HG02610 (cell line): ENCODE measurements around the gene VCX2.
"Not testable (repeated sequence)": the region's sequence is repeated elsewhere in the genome, so short reads cannot be mapped to it uniquely, and the experiment has no call there.

Experiments used
- ATAC-seq: cut with Tn5 transposase; IDR thresholded peaks from one replicate; pipeline ENCODE4 v1.9.1; 2021; ENCODE audit warnings: mild to moderate bottlenecking, moderate library complexity; ENCODE audit not compliant: unreplicated experiment

The VCX2 gene

GRCh38 chrX:8171169-8171568 is at the start of gene VCX2:
Gene VCX2, minus strand, starts transcription at chrX:8171267. Its CDS starts 624 bp downstream, at chrX:8170643.
- not testable (repeated sequence) for ATAC-seq

GRCh38 chrX:8204943-8205342 is 33.9 kb upstream of the VCX2 start:
- no peak for ATAC-seq

GRCh38 chrX:8204169-8204935 is 33.3 kb upstream of the VCX2 start:
- ATAC-seq: no peak

GRCh38 chrX:8201896-8202331 is 30.8 kb upstream of the VCX2 start:
- no peak for ATAC-seq

- ATAC-seq: no peak
Observed at GRCh38 chrX:8196776-8197175, 25.7 kb upstream of the VCX2 start.

- no peak for ATAC-seq
Observed at GRCh38 chrX:8194216-8194615, 23.1 kb upstream of the VCX2 start.

- no peak for ATAC-seq
Observed at GRCh38 chrX:8192276-8192675, 21.2 kb upstream of the VCX2 start.

DNA sequence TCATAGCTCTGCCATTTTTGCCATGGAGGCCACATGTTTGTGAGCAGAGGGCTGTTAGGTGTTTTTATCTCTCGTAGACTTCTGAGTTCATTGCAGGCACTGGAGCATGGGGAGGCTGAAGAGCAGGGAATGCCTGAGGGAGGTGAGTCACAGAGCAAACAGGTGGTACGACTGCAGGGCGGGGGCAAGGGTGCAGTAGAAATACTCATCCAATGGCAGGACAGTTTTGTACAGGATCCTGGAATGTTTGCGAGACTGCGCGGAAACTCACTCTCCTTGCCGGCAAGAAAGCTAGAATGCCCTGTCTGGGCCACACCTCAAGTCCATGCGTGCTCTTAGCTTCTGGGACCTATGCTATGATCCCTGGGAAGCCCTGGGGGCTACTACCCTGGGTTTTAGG is 20.0 kb upstream of the VCX2 start:
- ATAC-seq: no peak

DNA sequence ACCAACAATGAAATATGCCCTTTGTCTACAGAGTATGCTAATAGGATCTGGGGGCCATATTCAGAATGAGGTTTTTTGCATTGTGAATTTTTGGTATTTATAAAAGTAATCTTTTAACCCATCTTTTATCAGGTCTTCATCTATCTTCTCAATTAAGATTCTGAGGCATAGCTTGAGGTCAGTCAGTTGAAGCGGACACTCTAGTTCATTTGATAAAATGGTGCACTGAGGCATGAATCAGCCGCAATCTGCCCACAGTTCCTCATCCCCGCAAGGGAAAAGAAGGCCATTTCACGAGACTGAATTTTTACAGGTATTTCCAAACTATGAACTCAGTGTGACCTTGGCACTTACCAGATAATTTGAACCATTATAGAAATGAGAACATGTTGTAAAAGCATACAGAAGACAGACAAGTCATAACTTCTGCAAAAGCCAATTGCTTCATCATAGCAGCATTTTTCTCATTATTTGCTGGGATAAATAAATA is 19.3 kb upstream of the VCX2 start:
- ATAC-seq: no peak

DNA sequence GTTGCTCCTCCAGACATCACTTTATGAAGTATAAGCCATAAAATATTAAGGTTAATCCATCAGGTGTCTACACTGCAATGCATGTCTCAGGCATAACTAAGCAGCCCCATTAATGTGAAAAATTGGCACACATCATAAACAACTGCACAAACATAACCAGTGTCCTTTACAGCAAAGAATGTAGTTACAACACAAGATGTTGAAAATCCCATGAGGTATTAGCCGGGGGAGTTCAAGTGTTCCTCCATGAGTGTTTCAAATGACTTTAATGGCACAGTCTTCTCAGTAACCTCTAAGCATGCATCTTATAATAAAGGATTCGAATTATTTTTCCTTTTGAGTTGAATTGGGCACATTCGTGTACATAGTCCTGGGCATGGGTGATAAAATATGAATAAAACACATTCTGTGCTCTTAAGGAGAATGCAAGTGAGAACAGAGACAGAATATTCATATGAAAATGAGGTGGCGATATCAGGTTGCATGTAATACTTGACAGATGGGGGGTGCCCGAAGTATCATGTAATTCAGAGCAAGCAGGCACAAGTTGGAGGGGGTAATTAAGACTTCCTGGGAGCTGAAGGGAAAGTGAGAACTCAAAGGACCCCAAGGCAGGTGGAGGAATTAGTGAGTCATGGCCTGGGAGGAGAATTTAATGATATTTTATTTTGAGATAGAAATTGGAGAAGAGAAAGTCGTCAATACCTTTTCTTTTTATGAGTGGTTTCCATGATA is 18.2 kb upstream of the VCX2 start:
- ATAC-seq: no peak

GRCh38 chrX:8183346-8183745 is 12.3 kb upstream of the VCX2 start:
- ATAC-seq: no peak

- ATAC-seq: no peak
Observed at GRCh38 chrX:8179656-8180055, 8.6 kb upstream of the VCX2 start.

GRCh38 chrX:8154011-8154410 is 17.1 kb downstream of the VCX2 start:
- not testable (repeated sequence) for ATAC-seq

DNA sequence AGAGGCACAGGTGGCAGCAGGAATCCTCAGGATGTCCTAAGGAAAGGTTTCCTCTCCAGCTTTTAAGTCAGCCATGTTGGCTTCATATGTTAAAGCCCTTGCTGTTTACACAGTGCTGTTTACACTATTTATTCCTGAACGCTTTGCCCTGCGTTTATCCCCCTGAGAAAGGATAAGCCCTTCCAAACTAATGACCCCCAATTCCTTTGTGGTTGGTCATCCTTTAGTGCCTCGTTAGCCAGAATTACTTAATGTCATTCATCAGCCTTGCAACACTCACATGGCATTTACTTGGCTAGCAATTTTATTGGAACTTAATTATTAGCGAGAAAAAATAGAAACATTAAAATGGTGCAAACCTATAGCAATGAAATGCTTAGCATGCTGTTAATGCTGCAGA is 23.8 kb downstream of the VCX2 start:
- no peak for ATAC-seq

GRCh38 chrX:8144925-8145324 is 26.1 kb downstream of the VCX2 start:
- ATAC-seq: no peak

GRCh38 chrX:8141896-8142295 is 29.2 kb downstream of the VCX2 start:
- no peak for ATAC-seq

DNA sequence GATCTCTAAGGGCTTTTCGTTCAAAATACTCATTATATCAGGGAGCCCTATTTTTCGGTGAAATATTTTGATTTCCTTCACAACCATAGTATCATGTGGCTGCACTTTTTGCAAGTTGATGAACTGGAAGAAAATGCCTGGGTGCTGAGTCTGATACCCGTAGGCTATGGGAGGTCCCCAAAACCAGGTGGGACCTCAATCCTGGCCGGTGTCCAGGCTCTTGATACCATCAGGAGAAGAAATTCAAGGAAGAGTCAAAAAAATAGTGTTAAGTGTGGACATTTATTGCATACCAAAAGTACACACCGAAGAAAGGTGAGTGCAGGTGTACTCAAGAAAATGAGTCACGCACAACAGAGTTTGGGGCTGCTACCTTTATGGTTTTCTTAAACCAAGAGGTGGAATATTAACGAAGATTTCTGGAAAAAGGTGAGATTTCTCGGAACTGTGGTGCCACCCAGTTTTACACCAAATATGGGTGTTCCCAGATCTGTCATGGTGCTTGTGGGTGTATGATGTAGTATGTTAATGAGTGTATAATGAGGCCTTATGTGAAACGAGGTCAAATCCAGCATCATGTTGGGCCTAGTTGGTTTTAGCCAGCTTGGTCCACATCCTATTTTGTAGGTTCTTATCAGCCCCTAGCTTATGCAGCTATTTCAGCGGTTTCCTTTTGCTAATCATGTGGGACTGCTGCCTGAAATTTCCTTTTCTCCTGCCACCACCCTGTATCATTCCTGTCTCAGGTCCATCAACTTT is 29.9 kb downstream of the VCX2 start:
- ATAC-seq: no peak

DNA sequence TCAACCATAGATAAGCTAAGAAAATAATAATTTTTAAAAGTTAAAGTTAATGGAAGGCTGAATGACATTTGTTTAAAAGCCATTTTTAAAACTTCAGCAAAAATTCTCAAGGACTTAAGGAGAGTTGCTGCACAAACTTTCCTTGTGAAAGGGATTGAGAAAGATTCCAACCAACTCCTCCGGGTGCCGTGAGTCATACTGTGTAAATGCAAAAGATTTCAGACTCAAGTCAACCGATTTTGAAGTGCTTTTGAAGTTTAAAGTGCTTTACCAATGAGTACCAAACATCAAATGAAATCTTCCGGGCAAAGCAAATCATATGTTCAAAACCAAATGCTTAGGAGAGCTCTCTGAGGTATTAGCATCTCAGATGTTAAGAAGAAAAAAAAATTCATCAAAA is 31.4 kb downstream of the VCX2 start:
- ATAC-seq: no peak

GRCh38 chrX:8138252-8138651 is 32.8 kb downstream of the VCX2 start:
- ATAC-seq: no peak

DNA sequence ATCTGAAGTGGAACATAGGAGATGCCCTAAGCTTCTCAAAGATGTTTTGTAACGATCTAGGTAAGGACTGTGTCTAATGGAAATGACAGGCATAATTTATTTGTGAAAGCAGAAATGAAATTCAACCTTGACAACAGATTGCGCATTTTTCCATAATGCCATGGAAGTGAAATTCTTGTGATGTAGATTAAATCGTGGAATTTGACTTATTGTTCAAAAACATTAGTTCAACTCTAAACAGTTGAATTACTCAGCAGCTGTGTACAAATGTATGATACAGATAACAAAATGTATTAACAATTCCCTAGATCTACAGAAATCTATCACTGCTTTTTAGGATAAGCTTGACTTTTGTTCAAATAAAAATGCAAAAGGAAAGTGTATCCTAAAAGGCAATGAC is 44.4 kb downstream of the VCX2 start:
- ATAC-seq: no peak

GRCh38 chrX:8126092-8126491 is 45.0 kb downstream of the VCX2 start:
- no peak for ATAC-seq
